HepG2 (cell line): ENCODE data around the gene CADM4. TPM values are rescaled to one million over a fixed set of nuclear protein-coding genes. Genes with fewer than 3 reads are reported as not detected.

ENCODE experiments used
- BRD4 ChIP-seq: sonication (generic); formaldehyde crosslinking; IDR thresholded peaks from 2 replicates; pipeline ENCODE4 v1.4.0; 2020; ENCODE audit warnings: missing genetic modification reagents
- CEBPG ChIP-seq: IDR thresholded peaks from 2 replicates; pipeline ENCODE4 v1.6.1; 2016
- CREBL2 ChIP-seq: sonication (generic); formaldehyde crosslinking; IDR thresholded peaks from 2 replicates; pipeline ENCODE4 v1.8.1; 2023; ENCODE audit warnings: missing genetic modification reagents, mild to moderate bottlenecking, borderline replicate concordance
- ERF ChIP-seq: IDR thresholded peaks from 2 replicates; pipeline ENCODE4 v1.6.1; 2018; ENCODE audit warnings: missing biosample characterization, missing genetic modification reagents
- HNRNPLL ChIP-seq: fragments of 200-400 bp; formaldehyde crosslinking; IDR thresholded peaks from 2 replicates; pipeline ENCODE4 v1.6.1; 2017; ENCODE audit warnings: mild to moderate bottlenecking, low read depth, low read length; ENCODE audit not compliant: poor library complexity, severe bottlenecking
- HOMEZ ChIP-seq: IDR thresholded peaks from 2 replicates; pipeline ENCODE4 v1.6.1; 2016; ENCODE audit warnings: low read depth
- PAXIP1 ChIP-seq: sonication (generic); formaldehyde crosslinking; conservative IDR thresholded peaks from 2 replicates; pipeline ENCODE4 v1.4.0; 2020; ENCODE audit warnings: mild to moderate bottlenecking, missing genetic modification reagents, moderate library complexity
- PHF8 ChIP-seq: sonication (generic); formaldehyde crosslinking; IDR thresholded peaks from 2 replicates; pipeline ENCODE4 v1.5.0; 2020; ENCODE audit warnings: missing genetic modification reagents
- RBFOX2 ChIP-seq: fragments of 200-400 bp; formaldehyde crosslinking; IDR thresholded peaks from 2 replicates; pipeline ENCODE4 v1.6.1; 2017; ENCODE audit warnings: low read depth, mild to moderate bottlenecking, low read length
- SALL1 ChIP-seq: sonication (generic); formaldehyde crosslinking; IDR thresholded peaks from 2 replicates; pipeline ENCODE4 v1.8.0; 2022; ENCODE audit warnings: mild to moderate bottlenecking, missing genetic modification reagents
- SAP130 ChIP-seq: IDR thresholded peaks from 2 replicates; pipeline ENCODE4 v1.6.1; 2016; ENCODE audit warnings: low read depth
- SP4 ChIP-seq: sonication (generic); formaldehyde crosslinking; IDR thresholded peaks from 2 replicates; pipeline ENCODE4 v1.8.1; 2023; ENCODE audit warnings: mild to moderate bottlenecking, missing genetic modification reagents
- SP5 ChIP-seq: IDR thresholded peaks from 2 replicates; pipeline ENCODE4 v1.6.1; 2016; ENCODE audit warnings: low read depth, borderline replicate concordance
- SRY ChIP-seq: sonication (generic); formaldehyde crosslinking; IDR thresholded peaks from 2 replicates; pipeline ENCODE4 v1.8.0; 2022; ENCODE audit warnings: mild to moderate bottlenecking, missing genetic modification reagents
- TAF1 ChIP-seq: sonication (generic); formaldehyde crosslinking; IDR thresholded peaks from 2 replicates; pipeline ENCODE4 v1.4.0; 2020; ENCODE audit warnings: missing genetic modification reagents
- XRCC5 ChIP-seq: fragments of 200-400 bp; formaldehyde crosslinking; optimal IDR thresholded peaks from 2 replicates; pipeline ENCODE3; 2017; ENCODE audit warnings: mild to moderate bottlenecking, low read length
- YY1 ChIP-seq: IDR thresholded peaks from 2 replicates; pipeline ENCODE4 v1.6.1; 2011; ENCODE audit warnings: low read length, low read depth, moderate library complexity, mild to moderate bottlenecking; ENCODE audit not compliant: insufficient read depth, insufficient replicate concordance
- ZFP91 ChIP-seq: sonication (generic); formaldehyde crosslinking; IDR thresholded peaks from 2 replicates; pipeline ENCODE4 v1.9.0; 2022; ENCODE audit warnings: missing genetic modification reagents, mild to moderate bottlenecking, borderline replicate concordance
- ZFY ChIP-seq: sonication (generic); formaldehyde crosslinking; IDR thresholded peaks from 2 replicates; pipeline ENCODE4 v1.4.0; 2020; ENCODE audit warnings: missing genetic modification reagents
- ZSCAN20 ChIP-seq: sonication (generic); formaldehyde crosslinking; IDR thresholded peaks from 2 replicates; pipeline ENCODE4 v1.4.0; 2020; ENCODE audit warnings: missing genetic modification reagents, mild to moderate bottlenecking, borderline replicate concordance
- ZSCAN9 ChIP-seq: IDR thresholded peaks from 2 replicates; pipeline ENCODE4 v1.6.1; 2016; ENCODE audit warnings: borderline replicate concordance
- ZUFSP ChIP-seq: sonication (generic); formaldehyde crosslinking; IDR thresholded peaks from 2 replicates; pipeline ENCODE4 v1.9.0; 2021; ENCODE audit warnings: missing genetic modification reagents, mild to moderate bottlenecking, borderline replicate concordance
- polyA plus RNA-seq, 8 experiments: library from polyadenylated mRNA; depleted of rRNA in 3 of 8; stranded (reverse) in 7 of 8; unstranded in 1 of 8; fragments of >200 nt; fragmentation: Illumina TruSeq in 4 of 8; extraction: Trizol in 4 of 8; gene quantifications; 2 replicates each; pipeline versions ENCODE4 v1.2.1 to v1.2.3, GENCODE V29; 2011 to 2016; ENCODE audit warnings: low read depth in 4 of 8, missing spikeins in 1 of 8, mixed read lengths in 1 of 8; ENCODE audit not compliant: insufficient read depth in 1 of 8
- total RNA-seq, 5 experiments: library from RNA; depleted of rRNA; stranded (reverse); fragments of >200 nt; fragmentation: Illumina TruSeq; extraction: Trizol; gene quantifications; 2 replicates each; pipeline ENCODE4 v1.2.3, GENCODE V29; 2016; ENCODE audit warnings: low read depth in 1 of 5

Gene CADM4
- total and polyA plus RNA-seq, 2 of the 13 experiments (the other 11 are each of a cell fraction or from before 2014, with no cell fraction given): 8.5 to 16.0 TPM

- TF ChIP-seq ZFP91 (CRISPR knock-in tag): peak; percentile 64; the same call in 1 of the 2 replicates
- 0 out of 2 replicates have a peak, but pooled peaks have one; percentile 15 for TF ChIP-seq SP5 (CRISPR knock-in tag)
- peak; percentile 91 for TF ChIP-seq SP4 (CRISPR knock-in tag)
- TF ChIP-seq ZFY (CRISPR knock-in tag): peak; percentile 78
- TF ChIP-seq ZSCAN9 (CRISPR knock-in tag): no peak
- TF ChIP-seq SRY (CRISPR knock-in tag): no peak
- 0 out of 2 replicates have a peak, but pooled peaks have one; percentile 12 for TF ChIP-seq CEBPG
- TF ChIP-seq SAP130: peak; percentile 37
- peak; percentile 69 for TF ChIP-seq PHF8 (CRISPR knock-in tag)
- 0 out of 2 replicates have a peak, but pooled peaks have one; percentile 10 for TF ChIP-seq HOMEZ (CRISPR knock-in tag)
- peak; percentile 62 for TF ChIP-seq XRCC5
- TF ChIP-seq SALL1 (CRISPR knock-in tag): peak; percentile 25; the same call in 1 of the 2 replicates
- TF ChIP-seq CREBL2 (CRISPR knock-in tag): no peak
- no peak for TF ChIP-seq ZUFSP (CRISPR knock-in tag)
- 0 out of 2 replicates have a peak, but pooled peaks have one; percentile 52 for TF ChIP-seq TAF1 (CRISPR knock-in tag)
- peak; percentile 39; the same call in 1 of the 2 replicates for TF ChIP-seq RBFOX2
- peak; percentile 71 for TF ChIP-seq HNRNPLL
- TF ChIP-seq YY1: peak; percentile 23
- TF ChIP-seq ZSCAN20: no peak
- peak; percentile 40; the same call in 1 of the 2 replicates for TF ChIP-seq ERF (CRISPR knock-in tag)
- TF ChIP-seq BRD4 (CRISPR knock-in tag): no peak
- peak; percentile 20; the same call in 1 of the 2 replicates for TF ChIP-seq PAXIP1 (CRISPR knock-in tag)
These were observed 28.9 kb upstream of the CADM4 start (continued) for GRCh38 chr19:43668406-43669109.
